ENCODE results near the gene ABCC8.

DNA sequence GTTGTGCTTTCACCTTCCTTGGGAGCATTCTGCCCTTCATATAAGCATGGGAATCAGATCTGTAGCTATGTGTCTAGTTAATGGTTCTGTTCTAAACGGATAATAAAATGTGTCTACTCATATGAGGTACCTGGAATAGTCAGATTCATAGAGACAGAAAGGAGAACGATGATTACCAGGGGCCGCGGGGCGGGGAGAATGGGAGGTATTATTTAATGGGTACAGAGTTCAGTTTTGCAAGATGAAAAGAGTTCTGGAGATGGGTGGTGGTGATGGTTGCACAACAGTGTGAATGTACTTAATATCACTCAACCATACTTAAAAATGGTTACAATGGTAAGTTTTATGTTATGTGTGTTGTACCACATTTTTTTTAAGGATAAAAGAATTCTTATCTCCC, 10.0 kb upstream of the ABCC8 start:
- TF ChIP-seq, protein P1, sequence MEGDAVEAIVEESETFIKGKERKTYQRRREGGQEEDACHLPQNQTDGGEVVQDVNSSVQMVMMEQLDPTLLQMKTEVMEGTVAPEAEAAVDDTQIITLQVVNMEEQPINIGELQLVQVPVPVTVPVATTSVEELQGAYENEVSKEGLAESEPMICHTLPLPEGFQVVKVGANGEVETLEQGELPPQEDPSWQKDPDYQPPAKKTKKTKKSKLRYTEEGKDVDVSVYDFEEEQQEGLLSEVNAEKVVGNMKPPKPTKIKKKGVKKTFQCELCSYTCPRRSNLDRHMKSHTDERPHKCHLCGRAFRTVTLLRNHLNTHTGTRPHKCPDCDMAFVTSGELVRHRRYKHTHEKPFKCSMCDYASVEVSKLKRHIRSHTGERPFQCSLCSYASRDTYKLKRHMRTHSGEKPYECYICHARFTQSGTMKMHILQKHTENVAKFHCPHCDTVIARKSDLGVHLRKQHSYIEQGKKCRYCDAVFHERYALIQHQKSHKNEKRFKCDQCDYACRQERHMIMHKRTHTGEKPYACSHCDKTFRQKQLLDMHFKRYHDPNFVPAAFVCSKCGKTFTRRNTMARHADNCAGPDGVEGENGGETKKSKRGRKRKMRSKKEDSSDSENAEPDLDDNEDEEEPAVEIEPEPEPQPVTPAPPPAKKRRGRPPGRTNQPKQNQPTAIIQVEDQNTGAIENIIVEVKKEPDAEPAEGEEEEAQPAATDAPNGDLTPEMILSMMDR (IDR thresholded peaks at IDR 0.05) = no peak
- no peak for TF ChIP-seq POLR2A (IDR thresholded peaks at IDR 0.05)

Data from right lobe of liver (tissue), 4 donors.